Measurements from ENCODE around the gene PARVA.

- TF ChIP-seq ZKSCAN1 (IDR thresholded peaks at IDR 0.05; ENCODE audit: low read depth, low read length) (no peak), ZNF318 (IDR thresholded peaks at IDR 0.05; ENCODE audit: borderline replicate concordance in 1 of 2, low read depth in 1 of 2) (no peak), MLX (CRISPR knock-in tag; conservative IDR thresholded peaks at IDR 0.05) (no peak), TCF7L2 (IDR thresholded peaks at IDR 0.05; ENCODE audit: low read depth, low read length) (no peak), RERE (CRISPR knock-in tag; IDR thresholded peaks at IDR 0.05; ENCODE audit: borderline replicate concordance) (no peak), NFIC (IDR thresholded peaks at IDR 0.05) (no peak), EP300 (IDR thresholded peaks at IDR 0.05; ENCODE audit: low read length) (no peak), TAL1 (IDR thresholded peaks at IDR 0.05) (no peak), EZH2 (IDR thresholded peaks at IDR 0.05; ENCODE audit: borderline replicate concordance, low read depth, low read length) (no peak), MAX (CRISPR knock-in tag; IDR thresholded peaks at IDR 0.05) (no peak), CTCF (IDR thresholded peaks at IDR 0.05 in 2 of 3, conservative IDR thresholded peaks at IDR 0.05 in 1 of 3; ENCODE audit: insufficient read depth in 2 of 3, low read depth in 1 of 3, low read length in 3 of 3) (no peak), MEIS2 (IDR thresholded peaks at IDR 0.05; ENCODE audit: partially characterized antibody) (no peak), SMAD4 (CRISPR knock-in tag; conservative IDR thresholded peaks at IDR 0.05) (no peak), POLR2A (conservative IDR thresholded peaks at IDR 0.05) (no peak)
These were observed 151.7 kb downstream of the PARVA start for GRCh38 chr11:12529041-12529440.

All from K562 (cell line).